ENCODE measurements around the gene SLIT3. TPM values are rescaled to one million over a fixed set of nuclear protein-coding genes. Genes with fewer than 3 reads are reported as not detected.

Gene SLIT3
- 1 to 10 TPM in 3 of 4 donors, under 1 TPM in 1; 0.97 to 6.1 (median 3.4) TPM for total RNA-seq

GRCh38 chr5:169300468-169301385 lies at the start of gene SLIT3:
SLIT3 (minus strand) TSS chr5:169301139; CDS start chr5:169300709, 430 bp downstream.
- peak within 1 kb of the TSS; percentile 28 to 48 (median 40) for H3K4me3 ChIP-seq
- H3K4me1 ChIP-seq = peaks cover 0 to 6% of the 10 kb centered on the region in 2 donors
- peaks cover 0 to 14% (median 4%) of the 10 kb centered on the region in 3 donors for H3K27me3 ChIP-seq
- TF ChIP-seq CTCF (IDR thresholded peaks at IDR 0.05 in 4 of 5, conservative IDR thresholded peaks at IDR 0.05 in 1 of 5) = no peak
- peak in 1 of 2 donors; percentile 19 for TF ChIP-seq POLR2A (IDR thresholded peaks at IDR 0.05)
- H3K9me3 ChIP-seq = no peaks in the 10 kb centered on the region
- DNase-seq (peak; percentile 41 to 46), ATAC-seq (peak; percentile 45 to 74)
- intact Hi-C loops (cut with DNase I; ENCODE audit: low total_unique reads) (loop anchor here (10.0 kb wide), 2 partner anchors 176 to 284 kb away; partner anchors contain the start of gene SPDL1), in situ Hi-C loops (cut with MboI; ENCODE audit: low sequenced_read_pairs in 4 of 4) (loop anchor here in 3 of 4 donors (5.0 to 25.0 kb wide), 3 partner anchors 313 to 613 kb away; no protein-coding TSS in a partner anchor)
- no peaks in the 10 kb centered on the region for H3K36me3 ChIP-seq
- peak within 1 kb of the TSS; percentile 44 to 54 (median 50) for H3K27ac ChIP-seq

GRCh38 chr5:169350016-169350415 lies 49.1 kb upstream of the SLIT3 start:
- ATAC-seq (no peak), DNase-seq (no peak)
- Histone ChIP-seq H3K36me3 (no peaks in the 10 kb centered on the region), H3K4me1 (no peaks in the 10 kb centered on the region), H3K27ac (no peak overlapping the region), H3K27me3 (no peaks in the 10 kb centered on the region), H3K4me3 (no peak overlapping the region), H3K9me3 (no peaks in the 10 kb centered on the region)
- intact Hi-C loops (cut with DNase I; ENCODE audit: low total_unique reads) = no loop called here
- no peak for TF ChIP-seq POLR2A (IDR thresholded peaks at IDR 0.05)
- TF ChIP-seq CTCF (IDR thresholded peaks at IDR 0.05 in 4 of 5, conservative IDR thresholded peaks at IDR 0.05 in 1 of 5) = no peak
- in situ Hi-C loops (cut with MboI; ENCODE audit: low sequenced_read_pairs in 4 of 4) = no loop called here

- DNase-seq = no peak
- Histone ChIP-seq H3K9me3 (no peaks in the 10 kb centered on the region), H3K27ac (no peak overlapping the region), H3K27me3 (no peaks in the 10 kb centered on the region), H3K36me3 (no peaks in the 10 kb centered on the region), H3K4me1 (no peaks in the 10 kb centered on the region), H3K4me3 (no peak overlapping the region)
- in situ Hi-C loops (cut with MboI; ENCODE audit: low sequenced_read_pairs in 4 of 4) (no loop called here), intact Hi-C loops (cut with DNase I; ENCODE audit: low total_unique reads) (no loop called here)
- TF ChIP-seq POLR2A (IDR thresholded peaks at IDR 0.05) (no peak), CTCF (IDR thresholded peaks at IDR 0.05 in 4 of 5, conservative IDR thresholded peaks at IDR 0.05 in 1 of 5) (no peak)
- ATAC-seq = no peak
These were observed 46.8 kb upstream of the SLIT3 start for GRCh38 chr5:169347786-169348185.

GRCh38 chr5:169344629-169345028 lies 43.7 kb upstream of the SLIT3 start:
- peak in 1 of 2 donors; percentile 13 for DNase-seq
- H3K36me3 ChIP-seq = no peaks in the 10 kb centered on the region
- H3K9me3 ChIP-seq = no peaks in the 10 kb centered on the region
- no peak for TF ChIP-seq CTCF (IDR thresholded peaks at IDR 0.05 in 4 of 5, conservative IDR thresholded peaks at IDR 0.05 in 1 of 5)
- TF ChIP-seq POLR2A (IDR thresholded peaks at IDR 0.05) = no peak
- H3K27me3 ChIP-seq = no peaks in the 10 kb centered on the region
- H3K27ac ChIP-seq = no peak overlapping the region
- in situ Hi-C loops (cut with MboI; ENCODE audit: low sequenced_read_pairs in 4 of 4) = no loop called here
- H3K4me1 ChIP-seq = no peaks in the 10 kb centered on the region
- ATAC-seq = peak; percentile 20 to 30
- intact Hi-C loops (cut with DNase I; ENCODE audit: low total_unique reads) = no loop called here
- H3K4me3 ChIP-seq = no peak overlapping the region

Data from gastrocnemius medialis (tissue), 4 donors.